ENCODE data around the gene ENG.

DNA sequence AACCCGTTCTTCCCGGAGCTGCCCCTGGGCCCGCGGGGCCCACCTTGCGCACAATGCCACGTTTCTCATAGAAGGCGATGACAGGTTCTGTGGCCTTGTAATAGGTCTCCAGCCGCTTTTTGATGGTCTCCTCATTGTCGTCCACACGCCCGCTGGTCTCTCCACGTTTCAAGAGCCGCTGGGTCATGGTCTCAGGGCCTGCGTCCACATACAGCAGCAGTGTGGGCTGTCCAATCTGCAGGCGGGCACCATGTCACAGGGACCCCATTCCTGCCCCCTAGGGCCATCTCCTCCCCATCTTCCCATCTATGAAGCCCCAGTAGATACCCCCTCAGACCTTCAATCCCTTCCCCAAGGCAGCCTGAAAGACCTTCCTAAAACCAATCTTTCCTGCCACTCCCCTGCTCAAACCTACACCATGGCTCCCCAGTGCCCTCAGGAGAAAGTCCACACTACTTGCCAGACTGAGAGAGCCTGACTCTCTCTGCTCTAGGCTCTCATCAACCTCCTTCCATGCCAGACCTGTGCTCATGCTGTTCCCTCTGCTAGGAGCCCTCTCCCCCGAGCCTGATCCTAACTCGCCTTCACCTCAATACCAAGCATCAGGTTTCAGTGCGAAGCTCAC lies 13.9 kb upstream of the ENG start:
- TF ChIP-seq, protein P1, sequence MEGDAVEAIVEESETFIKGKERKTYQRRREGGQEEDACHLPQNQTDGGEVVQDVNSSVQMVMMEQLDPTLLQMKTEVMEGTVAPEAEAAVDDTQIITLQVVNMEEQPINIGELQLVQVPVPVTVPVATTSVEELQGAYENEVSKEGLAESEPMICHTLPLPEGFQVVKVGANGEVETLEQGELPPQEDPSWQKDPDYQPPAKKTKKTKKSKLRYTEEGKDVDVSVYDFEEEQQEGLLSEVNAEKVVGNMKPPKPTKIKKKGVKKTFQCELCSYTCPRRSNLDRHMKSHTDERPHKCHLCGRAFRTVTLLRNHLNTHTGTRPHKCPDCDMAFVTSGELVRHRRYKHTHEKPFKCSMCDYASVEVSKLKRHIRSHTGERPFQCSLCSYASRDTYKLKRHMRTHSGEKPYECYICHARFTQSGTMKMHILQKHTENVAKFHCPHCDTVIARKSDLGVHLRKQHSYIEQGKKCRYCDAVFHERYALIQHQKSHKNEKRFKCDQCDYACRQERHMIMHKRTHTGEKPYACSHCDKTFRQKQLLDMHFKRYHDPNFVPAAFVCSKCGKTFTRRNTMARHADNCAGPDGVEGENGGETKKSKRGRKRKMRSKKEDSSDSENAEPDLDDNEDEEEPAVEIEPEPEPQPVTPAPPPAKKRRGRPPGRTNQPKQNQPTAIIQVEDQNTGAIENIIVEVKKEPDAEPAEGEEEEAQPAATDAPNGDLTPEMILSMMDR (IDR thresholded peaks at IDR 0.05 in 2 of 3, conservative IDR thresholded peaks at IDR 0.05 in 1 of 3; ENCODE audit: borderline replicate concordance in 1 of 3, insufficient read depth in 1 of 3, low read depth in 2 of 3, low read length in 2 of 3), result no peak
- TF ChIP-seq POLR2A (IDR thresholded peaks at IDR 0.05; ENCODE audit: borderline replicate concordance, extremely low read depth, insufficient read depth, insufficient read length) (no peak), TCF7L2 (IDR thresholded peaks at IDR 0.05; ENCODE audit: borderline replicate concordance, extremely low read depth, insufficient read depth, insufficient read length) (no peak), EZH2 (IDR thresholded peaks at IDR 0.05) (no peak), POLR2AphosphoS5 (IDR thresholded peaks at IDR 0.05; ENCODE audit: low read depth, low read length) (no peak)
